GM18858 (cell line): ENCODE data around the gene EMILIN1.
A peak's percentile ranks its signal among the peaks of the same experiment; 100 is the strongest.

Experiments used
- ATAC-seq: cut with Tn5 transposase; IDR thresholded peaks from one replicate; pipeline ENCODE4 v1.9.1; 2021; ENCODE audit not compliant: unreplicated experiment

Gene EMILIN1

DNA sequence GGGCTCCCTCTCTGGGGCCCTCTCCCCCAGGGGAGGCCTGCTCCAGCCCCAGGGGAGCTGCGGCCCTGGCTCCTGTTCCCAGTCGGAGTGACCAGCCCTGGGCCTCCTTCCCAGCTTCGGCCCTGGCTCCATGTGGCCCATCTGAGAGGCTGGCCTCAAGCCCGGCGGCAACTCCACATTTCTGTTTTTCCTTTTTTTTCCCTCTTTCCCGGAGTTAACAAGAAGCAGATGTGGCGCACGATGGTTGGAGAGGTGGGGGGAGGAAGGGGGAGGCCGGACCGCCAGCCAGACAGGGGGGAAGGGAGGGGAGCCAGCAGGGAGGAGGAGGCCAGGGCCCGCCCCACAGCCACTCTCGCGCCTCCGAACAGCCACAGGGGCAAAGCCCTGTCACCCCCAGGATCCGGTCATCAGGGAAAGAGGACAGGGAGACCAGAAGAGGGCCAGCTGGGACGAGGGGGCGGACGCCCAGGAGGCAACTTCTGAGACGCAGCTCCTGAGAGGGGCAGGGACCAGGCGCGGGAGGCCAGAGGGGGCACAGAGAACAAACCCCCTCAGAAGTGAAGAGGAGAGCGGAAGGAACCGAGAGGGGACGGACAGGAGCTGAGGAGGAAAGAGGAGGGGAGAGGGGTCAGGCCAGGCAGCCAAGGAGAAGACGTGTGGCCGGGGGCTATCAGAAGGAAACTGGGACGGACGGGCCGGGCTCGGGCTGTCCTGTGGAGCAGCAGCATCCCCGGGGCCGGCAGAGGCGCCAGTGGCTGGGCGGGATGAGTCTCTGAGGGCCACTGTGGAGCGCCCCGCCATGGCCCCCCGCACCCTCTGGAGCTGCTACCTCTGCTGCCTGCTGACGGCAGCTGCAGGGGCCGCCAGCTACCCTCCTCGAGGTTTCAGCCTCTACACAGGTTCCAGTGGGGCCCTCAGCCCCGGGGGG is at the start of gene EMILIN1:
Gene EMILIN1, plus strand, starts transcription at position 349 of the 928 bp plus-strand sequence. Its CDS starts 451 bp downstream, at position 800.
- no peak for ATAC-seq

DNA sequence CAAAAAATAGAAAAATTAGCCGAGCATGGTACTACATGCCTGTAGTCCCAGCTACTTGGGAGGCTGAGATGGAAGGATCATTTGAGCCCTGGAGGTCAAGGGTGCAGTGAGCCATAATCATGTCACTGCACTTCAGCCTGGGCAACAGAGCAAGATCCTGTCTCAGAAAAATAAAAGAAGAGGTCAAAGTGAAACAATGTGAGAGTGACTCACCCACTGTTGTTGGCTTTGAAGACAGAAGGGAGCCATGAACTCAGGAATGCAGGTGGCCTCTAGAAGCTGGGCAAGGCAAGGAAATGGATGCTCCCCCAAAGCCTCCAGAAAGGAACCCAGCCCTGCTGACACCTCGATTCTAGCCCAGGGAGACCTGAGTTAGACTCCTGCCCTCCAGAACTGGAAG is 49.4 kb upstream of the EMILIN1 start:
- ATAC-seq: no peak

DNA sequence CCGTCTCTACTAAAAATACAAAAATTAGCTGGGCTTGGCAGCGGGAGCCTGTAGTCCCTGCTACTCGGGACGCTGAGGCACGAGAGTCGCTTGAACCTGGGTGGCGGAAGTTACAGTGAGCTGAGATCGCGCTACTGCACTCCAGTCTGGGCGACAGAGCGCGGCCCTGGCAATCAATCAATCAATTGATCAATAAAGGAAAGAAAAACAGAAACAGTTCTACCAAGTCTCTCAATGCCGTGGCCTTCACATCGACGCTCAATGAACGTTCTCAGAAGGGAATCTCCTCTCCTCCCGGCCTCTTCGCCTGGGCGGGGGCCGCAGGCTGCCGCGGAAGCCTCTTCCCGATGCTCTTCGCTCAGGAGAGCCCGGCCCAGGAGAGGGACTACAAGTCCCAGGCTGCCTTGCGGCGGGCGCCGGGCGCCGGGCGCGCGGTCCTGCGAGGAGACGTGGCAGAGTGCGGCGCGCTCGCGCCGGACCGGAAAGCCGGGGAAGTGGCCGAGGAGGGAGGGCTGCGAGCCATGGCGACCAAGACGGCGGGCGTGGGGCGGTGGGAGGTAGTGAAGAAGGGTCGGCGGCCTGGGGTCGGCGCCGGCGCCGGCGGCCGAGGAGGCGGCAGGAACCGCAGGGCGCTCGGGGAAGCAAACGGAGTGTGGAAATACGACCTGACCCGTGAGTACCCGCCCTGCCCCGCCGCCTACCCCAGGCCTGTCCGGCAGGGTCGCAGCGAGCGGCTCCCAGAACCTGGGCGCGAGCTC is 45.7 kb upstream of the EMILIN1 start, which contains the start of gene TMEM214:
Gene TMEM214, plus strand, starts transcription at position 471 of the 758 bp plus-strand sequence. Its CDS starts 51 bp downstream, at position 522.
- peak; percentile 81 for ATAC-seq

DNA sequence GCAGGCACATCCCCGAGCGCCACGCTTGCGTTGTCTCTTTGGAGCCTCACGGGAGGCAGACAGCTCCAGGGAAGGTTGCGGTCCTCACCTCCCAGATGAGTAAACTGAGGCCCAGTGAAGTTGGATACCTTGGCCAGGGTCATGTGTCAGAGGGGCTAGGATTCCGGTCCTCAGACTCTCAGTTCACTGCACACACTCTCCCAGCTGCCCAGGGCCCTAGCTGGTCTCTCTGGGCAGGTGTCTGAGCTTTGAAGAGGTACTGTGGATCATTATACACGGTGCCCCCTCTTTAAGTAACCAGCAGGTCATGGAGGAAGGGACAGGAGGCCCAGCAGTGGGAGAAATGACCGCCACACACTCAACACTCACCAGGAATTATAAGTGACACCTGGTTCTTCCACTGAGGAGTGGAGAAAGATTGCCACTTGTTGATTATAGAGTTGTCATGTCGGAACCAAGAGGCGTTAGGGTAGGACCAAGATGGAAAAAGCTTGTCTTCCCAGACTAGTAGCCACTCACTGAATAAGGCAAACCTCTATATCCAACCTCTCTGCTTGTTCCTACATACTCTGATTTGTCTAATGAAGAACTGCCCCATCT is 45.1 kb upstream of the EMILIN1 start:
- no peak for ATAC-seq

DNA sequence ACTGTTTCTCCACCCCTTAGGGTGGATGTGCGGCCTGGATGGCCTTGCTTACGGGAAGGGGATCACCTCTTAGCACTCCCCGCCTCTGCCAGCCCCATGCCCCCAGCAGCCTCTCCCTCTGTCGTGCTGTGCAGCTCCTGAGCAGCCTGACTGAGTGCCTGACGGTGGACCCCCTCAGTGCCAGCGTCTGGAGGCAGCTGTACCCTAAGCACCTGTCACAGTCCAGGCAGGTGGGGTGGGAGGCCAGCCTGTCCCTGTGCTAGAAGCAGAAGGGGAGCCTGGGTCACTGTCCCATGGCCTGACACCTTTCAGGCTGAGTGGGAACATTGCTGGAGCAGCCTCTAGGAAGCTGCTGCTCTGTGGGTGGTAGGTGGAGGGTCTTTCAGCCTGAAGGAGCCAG is 40.4 kb upstream of the EMILIN1 start:
- ATAC-seq: no peak

DNA sequence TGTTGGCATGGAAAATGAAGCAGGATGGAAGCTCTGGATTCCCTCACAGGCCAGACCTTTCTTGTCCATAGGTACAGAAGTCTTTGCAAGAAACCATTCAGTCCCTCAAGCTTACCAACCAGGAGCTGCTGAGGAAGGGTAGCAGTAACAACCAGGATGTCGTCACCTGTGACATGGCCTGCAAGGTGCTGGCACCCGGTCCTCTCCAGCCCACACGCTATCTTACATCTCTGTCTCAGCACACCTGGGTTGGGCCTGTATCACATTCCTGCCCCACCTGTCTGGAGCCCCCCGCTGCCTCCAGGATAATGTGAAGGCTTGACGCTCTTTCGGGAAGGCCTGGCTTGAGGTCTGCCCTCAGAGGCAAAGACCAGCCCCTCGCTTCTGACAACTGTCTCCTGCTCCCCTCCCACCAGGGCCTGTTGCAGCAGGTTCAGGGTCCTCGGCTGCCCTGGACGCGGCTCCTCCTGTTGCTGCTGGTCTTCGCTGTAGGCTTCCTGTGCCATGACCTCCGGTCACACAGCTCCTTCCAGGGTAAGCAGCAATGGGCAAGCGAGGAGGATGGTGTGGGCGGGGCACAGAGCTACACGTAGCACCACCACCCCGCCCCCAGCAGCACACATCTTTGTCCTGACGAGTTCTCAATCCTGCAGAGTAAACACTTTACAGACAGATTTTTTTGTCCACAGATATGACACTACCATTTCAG is 39.6 kb upstream of the EMILIN1 start:
- no peak for ATAC-seq

DNA sequence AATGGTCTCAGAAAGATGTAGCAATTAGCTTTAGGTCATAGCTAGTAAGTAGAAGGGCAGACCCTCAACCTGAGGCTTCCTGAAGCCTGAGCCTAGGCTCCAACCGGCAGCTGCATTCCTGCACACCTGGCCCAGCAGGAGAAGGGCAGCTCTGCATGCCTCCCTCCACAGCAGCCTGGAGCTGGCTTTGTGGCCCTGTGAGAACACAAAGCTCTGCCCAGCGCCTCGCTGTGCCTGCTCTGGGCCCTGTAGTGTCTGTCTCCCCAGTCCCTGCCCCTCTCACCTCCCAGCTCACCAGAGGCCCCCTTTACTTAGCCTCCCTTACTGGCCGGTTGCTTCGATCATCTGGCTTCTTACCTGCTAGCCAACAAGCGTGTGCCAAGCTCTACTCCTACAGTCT is 39.0 kb upstream of the EMILIN1 start:
- ATAC-seq: no peak

DNA sequence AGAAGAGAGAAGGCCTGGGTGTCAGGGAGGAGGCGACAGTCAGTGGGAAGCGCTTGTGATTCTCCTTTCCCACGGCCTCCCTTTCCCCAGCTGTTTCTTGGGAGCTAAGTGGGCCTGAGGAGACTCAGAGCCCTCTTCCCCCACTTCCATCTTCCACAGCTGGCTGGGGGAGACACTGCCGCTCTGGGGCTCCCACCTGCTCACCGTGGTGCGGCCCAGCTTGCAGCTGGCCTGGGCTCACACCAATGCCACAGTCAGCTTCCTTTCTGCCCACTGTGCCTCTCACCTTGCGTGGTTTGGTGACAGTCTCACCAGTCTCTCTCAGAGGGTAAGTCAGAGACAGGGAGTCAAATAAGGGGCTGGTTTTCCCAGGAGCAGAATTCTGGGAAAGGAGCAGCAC is 38.5 kb upstream of the EMILIN1 start:
- ATAC-seq: no peak

DNA sequence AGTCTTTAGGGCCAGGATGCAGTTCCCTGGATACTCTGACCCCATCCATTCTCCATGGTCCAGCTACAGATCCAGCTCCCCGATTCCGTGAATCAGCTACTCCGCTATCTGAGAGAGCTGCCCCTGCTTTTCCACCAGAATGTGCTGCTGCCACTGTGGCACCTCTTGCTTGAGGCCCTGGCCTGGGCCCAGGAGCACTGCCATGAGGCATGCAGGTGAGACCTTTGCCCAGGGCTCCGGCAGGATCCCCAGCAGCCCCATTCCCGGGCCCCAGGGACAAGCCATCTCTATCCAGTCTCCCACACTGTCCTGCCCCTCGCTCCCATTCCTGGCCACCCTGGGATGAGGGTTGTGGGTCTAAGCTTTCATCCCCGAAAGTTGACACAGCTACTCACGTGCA is 38.1 kb upstream of the EMILIN1 start:
- ATAC-seq: no peak

DNA sequence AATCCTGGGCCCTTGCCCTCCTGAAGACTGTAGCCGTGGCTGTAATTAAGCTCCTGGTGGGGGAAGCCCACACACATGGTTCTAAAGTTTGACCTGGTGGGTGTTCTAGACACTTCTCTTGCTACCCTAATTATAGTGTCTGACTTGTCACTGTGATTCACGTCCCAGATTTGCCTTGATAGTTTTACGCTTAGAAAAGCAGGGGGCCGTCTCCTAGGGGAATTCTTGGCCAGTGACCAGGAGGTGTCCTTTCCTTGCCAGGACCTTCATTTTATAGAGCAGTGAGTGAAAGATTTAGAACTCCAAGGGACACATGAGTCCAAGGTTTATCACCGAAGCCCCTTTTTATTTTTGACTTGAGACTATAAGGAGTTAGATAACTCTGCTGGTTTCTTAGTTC is 36.7 kb upstream of the EMILIN1 start:
- ATAC-seq: no peak

DNA sequence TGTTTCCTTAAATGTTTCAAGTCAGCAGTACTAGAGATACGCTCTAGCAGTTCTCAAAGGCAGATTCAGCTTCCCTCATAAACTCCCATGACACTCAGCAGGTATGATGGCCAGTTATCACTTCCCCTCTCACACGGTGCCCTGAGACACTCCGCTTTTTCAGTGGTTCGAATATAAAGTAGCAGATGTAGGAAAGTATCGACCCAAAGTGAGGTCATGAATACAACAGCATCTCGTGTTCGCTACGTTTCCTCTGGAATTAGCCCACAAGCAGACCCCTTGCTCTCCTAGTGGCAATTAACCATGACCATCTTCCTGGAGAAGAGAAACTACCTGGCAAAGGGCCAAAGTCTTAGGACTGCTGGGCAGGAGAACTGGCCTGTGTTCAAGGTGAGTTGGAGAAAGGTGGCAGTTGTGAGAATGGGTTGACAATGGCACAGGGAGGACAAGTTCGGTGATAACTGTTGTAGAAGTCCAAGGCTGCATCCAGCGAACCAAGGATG is 36.2 kb upstream of the EMILIN1 start:
- peak; percentile 70 for ATAC-seq

DNA sequence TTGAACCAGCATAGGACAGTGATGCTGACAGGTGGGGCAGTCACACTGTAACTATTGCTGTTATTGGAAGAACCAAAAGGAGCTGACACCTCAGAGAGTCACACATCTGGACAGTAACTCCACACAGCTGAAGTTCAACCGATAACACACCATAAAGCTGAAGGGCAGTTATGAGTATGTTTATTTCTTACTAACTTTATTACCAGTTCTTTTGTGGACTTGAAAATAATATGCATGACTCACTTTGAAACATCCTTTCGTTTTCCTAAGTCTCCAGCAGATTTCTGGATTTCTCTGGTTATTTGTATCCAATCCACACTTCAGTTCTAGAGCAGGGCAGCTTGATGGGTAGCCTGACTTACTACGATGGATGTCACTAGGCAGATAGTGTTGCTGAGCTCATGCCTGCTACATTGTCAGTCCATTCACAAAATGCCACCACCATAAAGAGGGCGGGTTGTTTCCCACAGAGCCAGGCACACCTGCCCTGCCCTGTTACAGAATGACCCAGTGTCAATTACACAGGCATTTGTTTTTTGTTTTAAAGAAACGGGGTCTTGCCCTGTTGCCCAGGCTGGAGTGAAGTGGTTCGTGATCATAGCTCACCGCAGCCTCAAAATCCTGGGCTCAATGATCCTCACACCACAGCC is 35.3 kb upstream of the EMILIN1 start:
- ATAC-seq: no peak

DNA sequence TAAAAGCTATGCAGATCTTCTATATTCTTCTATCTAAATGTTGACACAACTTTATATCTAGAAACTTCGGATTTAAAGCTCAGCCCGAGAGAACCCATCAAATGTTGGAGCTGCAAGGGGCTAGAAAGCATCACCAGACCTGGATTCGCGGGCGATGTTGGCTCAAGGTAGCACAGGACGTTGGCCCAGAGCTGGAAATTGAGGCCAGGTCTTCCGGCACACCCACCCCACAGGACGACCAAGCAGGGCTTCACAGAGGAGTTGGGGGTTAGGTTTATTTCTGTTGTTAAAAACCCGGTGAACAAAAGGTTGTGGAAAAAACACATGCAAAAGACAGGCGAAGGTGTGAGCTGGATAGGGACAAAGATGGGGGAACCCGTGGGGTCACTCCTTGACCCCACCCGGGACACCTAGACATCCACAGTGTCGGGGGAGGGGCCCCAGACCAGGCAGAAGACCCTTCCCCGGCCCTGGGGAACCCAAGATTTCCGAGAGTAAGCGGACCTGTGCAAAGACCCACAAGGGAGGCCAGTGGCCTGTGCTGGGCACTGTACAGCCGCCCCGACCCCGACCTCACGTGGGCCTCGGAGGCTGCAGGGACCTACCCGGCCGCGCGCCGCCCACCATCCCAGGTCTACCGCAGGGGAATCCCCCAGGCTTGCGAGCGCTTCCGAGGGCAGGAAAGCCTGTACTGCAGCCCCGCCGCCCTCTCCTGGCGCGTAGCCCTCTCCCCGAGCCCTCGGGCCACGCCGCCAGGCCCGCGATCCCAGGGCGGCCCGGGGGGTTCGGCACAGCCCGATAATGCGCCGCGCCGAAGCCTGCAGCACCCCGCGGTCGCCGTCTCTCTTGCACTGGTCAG is 28.8 kb upstream of the EMILIN1 start:
- ATAC-seq: peak; percentile 21

DNA sequence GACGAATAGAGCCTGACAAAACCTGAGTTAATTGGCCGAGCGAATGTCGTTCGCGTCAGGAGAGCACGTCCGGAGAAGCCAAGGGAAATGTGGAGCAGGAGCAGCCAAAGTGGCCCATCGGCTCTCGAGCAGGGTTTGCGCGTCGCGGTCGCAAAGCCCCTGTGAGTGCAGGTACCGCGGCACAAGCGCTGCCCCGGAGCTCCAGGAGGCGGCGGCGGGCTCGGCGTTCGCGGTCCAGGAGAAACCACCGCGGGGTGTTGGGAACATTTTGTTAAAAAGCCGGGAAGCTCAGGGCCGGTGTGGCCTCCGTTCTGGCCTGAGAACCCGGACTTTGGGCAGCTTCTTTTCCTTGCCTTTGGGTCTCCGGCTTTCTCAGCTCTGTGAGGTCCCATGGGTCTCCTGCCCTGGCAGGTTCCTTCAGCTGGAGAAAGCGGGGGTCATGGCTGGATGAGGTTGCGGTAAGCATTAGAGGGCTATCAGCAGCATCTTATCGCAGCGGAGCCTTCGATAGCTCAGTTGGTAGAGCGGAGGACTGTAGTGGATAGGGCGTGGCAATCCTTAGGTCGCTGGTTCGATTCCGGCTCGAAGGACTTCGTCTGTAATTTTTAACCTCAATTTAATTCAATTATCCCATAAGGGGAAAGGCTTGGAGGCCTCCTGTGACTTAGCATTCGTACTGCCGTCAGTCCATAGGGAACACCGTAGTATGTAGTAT is 28.0 kb upstream of the EMILIN1 start:
- peak; percentile 35 for ATAC-seq

DNA sequence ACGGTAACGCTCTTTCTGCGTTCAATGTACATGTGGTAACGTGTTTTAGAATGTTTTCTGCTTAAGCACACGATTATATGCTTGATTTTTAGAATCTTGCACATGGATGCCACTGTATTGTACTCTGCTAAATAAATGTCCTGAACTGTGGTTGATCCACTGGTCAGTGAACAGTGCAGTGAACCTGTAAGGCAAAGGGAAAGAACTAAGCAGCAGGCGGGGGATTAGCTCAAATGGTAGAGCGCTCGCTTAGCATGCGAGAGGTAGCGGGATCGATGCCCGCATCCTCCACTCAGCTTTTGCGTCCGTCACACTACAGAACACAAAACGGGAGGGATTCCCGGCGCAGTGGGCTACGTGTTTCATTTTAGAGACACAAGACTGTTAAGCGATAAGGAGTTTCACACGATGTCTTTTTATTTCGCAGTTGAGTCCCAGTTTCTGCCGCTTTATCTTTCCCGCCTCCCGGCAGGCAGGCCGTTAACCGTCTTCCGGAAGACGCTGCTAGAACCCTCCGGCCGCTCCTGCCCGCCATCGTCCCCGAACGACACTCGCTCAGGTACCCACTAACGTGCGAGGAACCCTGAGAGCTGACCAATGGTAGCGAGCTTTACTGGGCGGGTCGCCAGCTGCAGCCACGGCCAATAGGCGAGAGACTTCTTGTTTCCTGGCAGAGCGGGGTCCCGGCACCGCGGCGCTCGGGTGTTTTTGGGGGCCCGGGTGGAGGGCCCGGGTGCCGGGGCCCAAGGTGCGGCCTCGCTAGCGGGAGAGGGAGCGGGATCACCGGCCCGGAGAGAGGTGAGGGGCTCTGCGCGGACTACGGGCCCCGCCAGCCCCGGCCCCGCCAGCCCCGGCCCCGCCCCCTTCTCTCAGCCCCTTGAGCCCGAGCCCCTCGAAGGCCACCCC is 27.2 kb upstream of the EMILIN1 start, which contains the start of gene AGBL5:
Gene AGBL5, plus strand, starts transcription at position 673 of the 906 bp plus-strand sequence. CDS start 1,291 bp downstream, outside the sequence.
- peak; percentile 54 for ATAC-seq

DNA sequence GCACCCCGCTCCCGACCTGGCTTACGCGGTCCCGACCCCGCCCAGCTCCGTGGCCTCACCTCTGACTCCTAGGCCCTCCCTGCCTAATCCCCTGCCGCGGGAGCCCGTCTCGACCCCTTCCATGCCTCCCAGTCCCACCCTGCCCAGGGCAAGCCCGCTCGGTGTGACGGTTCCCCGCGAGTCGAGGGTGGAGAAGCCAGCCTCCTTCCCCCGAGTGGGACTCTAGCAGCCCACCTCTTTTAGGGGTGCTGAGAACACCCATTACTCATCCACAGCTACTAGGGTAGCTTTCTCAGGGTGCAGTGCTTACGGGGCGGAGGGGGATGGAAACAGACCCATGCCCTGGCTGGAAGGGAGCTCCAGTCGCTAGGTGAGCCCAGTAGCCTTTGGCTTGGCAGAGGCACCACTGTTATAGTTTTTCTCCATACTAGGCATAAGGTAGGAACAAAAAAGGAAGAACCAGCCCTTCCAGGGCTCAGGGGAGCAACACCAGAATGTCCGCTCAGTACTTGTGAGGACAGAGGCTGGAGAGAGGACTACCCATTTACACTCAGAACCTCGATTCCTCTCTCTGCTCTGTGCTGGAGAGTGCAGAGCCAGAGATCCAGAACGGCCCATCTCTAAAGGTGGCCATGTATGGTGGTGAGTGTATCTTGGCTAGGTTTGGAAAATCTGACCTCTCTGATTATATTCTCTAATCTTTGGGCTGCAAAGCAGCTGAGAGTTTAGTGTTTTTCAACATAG is 26.3 kb upstream of the EMILIN1 start:
- ATAC-seq: no peak

DNA sequence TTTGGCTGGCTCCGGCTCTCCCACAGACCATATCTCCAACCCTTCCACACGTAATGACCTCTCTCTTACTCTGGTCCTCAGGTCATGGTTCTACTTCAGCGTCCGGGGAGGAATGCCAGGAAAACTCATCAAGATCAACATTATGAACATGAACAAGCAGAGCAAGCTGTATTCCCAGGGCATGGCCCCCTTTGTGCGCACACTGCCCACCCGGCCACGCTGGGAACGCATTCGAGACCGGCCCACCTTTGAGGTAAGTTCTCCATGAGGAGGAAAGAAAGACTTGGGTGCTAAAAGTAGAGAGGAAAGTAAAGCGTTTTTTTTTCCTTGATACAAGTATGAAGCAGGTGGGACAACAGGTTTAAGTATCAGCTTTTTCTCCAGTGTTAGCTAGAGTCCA is 25.1 kb upstream of the EMILIN1 start:
- no peak for ATAC-seq
